ENCODE results near the gene MXI1. TPM values are rescaled to one million over a fixed set of nuclear protein-coding genes. Genes with fewer than 3 reads are reported as not detected.
A peak's percentile ranks its signal among the peaks of the same experiment; 100 is the strongest.

MXI1 gene
- total RNA-seq (2021) (25.8 and 25.9 TPM in 2 replicates), Bru-seq, nascent RNA (percentile 62 among the genes with signal in this experiment), BruChase-seq, experiment 1, labeled RNA remaining after a 2-hour chase (percentile 49 among the genes with signal in this experiment), BruChase-seq, experiment 2, labeled RNA remaining after a 6-hour chase (percentile 58 among the genes with signal in this experiment)
- long read RNA-seq, transcript MXI1-202 (6 exons, 3,470 nt) = minor isoform, 6 of 37 reads
- long read RNA-seq, transcript MXI1-201 (6 exons, 2,424 nt) = major isoform, 22 of 37 reads
- long read RNA-seq, partial matches to known transcripts = 1 of 37 reads
- long read RNA-seq, other reads (novel, unspliced or antisense) = 6 of 37 reads

- Histone ChIP-seq H3K4me1 (replicated peaks; ENCODE audit: insufficient read depth) (no peaks in the 10 kb centered on the region; the same call in 1 of the 2 replicates), H3K36me3 (ENCODE audit: low read depth) (no peaks in the 10 kb centered on the region), H3K4me3 (peak within 1 kb of the TSS; percentile 80), H3K4me2 (peak within 1 kb of the TSS; percentile 77), H3K27me3 (ENCODE audit: insufficient read depth, low read depth) (no peaks in the 10 kb centered on the region), H3K9me2 (ENCODE audit: insufficient read depth) (no peaks in the 10 kb centered on the region), H3K79me2 (ENCODE audit: low read depth) (no peaks in the 10 kb centered on the region), H2AFZ (peak within 1 kb of the TSS; percentile 89), H3F3A (ENCODE audit: insufficient read depth, low read depth) (no peaks in the 10 kb centered on the region), H3K9me3 (ENCODE audit: insufficient read depth, low read depth) (no peaks in the 10 kb centered on the region), H4K20me1 (ENCODE audit: insufficient read depth) (no peaks in the 10 kb centered on the region), H3K27ac (no peak within 1 kb of the TSS)
- CTCF ChIA-PET = interaction anchor here (0.6 to 0.9 kb wide), 3 partner anchors 19 to 51 kb away, joined by 3 to 7 read pairs (median 6); no protein-coding TSS in a partner anchor
- POLR2A ChIA-PET (ENCODE audit: unreplicated experiment) = interaction anchor here (0.6 kb wide), 2 partner anchors 74 to 198 kb away, joined by 3 to 8 read pairs; no protein-coding TSS in a partner anchor
- intact Hi-C loops (cut with micrococcal nuclease; ENCODE audit: unreplicated experiment) = loop anchor here (1.0 to 5.0 kb wide), 4 partner anchors 70 to 205 kb away; partner anchors contain the start of genes ADD3 and SMNDC1
- no TSS peak for BruUV-seq (replicated peaks)
- peak; percentile 59 to 63 for DNase-seq
- no peak for TF ChIP-seq CTCF (conservative IDR thresholded peaks at IDR 0.05)
Measured at GRCh38 chr10:110207011-110207804, at the start of gene MXI1. MXI1 (plus strand) TSS chr10:110207605; CDS start chr10:110207809, 204 bp downstream.

GRCh38 chr10:110158051-110159005 is 49.1 kb upstream of the MXI1 start:
- intact Hi-C loops (cut with micrococcal nuclease; ENCODE audit: unreplicated experiment) = no loop called here
- no peak for TF ChIP-seq CTCF (conservative IDR thresholded peaks at IDR 0.05)
- no peak for TF ChIP-seq EZH2 (IDR thresholded peaks at IDR 0.05; ENCODE audit: low read depth)
- Histone ChIP-seq H3K9me3 (ENCODE audit: insufficient read depth, low read depth) (no peaks in the 10 kb centered on the region), H3K36me3 (ENCODE audit: low read depth) (no peaks in the 10 kb centered on the region), H3K4me3 (no peak overlapping the region), H3K9me2 (ENCODE audit: insufficient read depth) (no peaks in the 10 kb centered on the region), H4K20me1 (ENCODE audit: insufficient read depth) (no peaks in the 10 kb centered on the region), H3K27ac (no peak overlapping the region), H3K4me2 (no peak overlapping the region), H2AFZ (no peak overlapping the region), H3K4me1 (replicated peaks; ENCODE audit: insufficient read depth) (no peaks in the 10 kb centered on the region), H3K27me3 (ENCODE audit: insufficient read depth, low read depth) (no peaks in the 10 kb centered on the region), H3K79me2 (ENCODE audit: low read depth) (no peaks in the 10 kb centered on the region), H3F3A (ENCODE audit: insufficient read depth, low read depth) (no peaks in the 10 kb centered on the region)
- ChIA-PET POLR2A (ENCODE audit: unreplicated experiment) (no interaction called here), CTCF (no interaction called here)
- no peak for DNase-seq
- no TSS peak for BruUV-seq (replicated peaks)

- no peaks in the 10 kb centered on the region for H3K9me3 ChIP-seq (ENCODE audit: insufficient read depth, low read depth)
- no peaks in the 10 kb centered on the region for H3K36me3 ChIP-seq (ENCODE audit: low read depth)
- BruUV-seq (replicated peaks) = no TSS peak
- no peak overlapping the region for H3K4me3 ChIP-seq
- H2AFZ ChIP-seq = no peak overlapping the region
- H3K27me3 ChIP-seq (ENCODE audit: insufficient read depth, low read depth) = no peaks in the 10 kb centered on the region
- H4K20me1 ChIP-seq (ENCODE audit: insufficient read depth) = no peaks in the 10 kb centered on the region
- no peaks in the 10 kb centered on the region for H3K4me1 ChIP-seq (replicated peaks; ENCODE audit: insufficient read depth)
- ChIA-PET CTCF (no interaction called here), POLR2A (ENCODE audit: unreplicated experiment) (interaction anchor here (0.6 kb wide), 1 partner anchor 48 kb away, joined by 20 read pairs; no protein-coding TSS in a partner anchor)
- H3F3A ChIP-seq (ENCODE audit: insufficient read depth, low read depth) = no peaks in the 10 kb centered on the region
- H3K79me2 ChIP-seq (ENCODE audit: low read depth) = no peaks in the 10 kb centered on the region
- TF ChIP-seq CTCF (conservative IDR thresholded peaks at IDR 0.05) = no peak
- intact Hi-C loops (cut with micrococcal nuclease; ENCODE audit: unreplicated experiment) = no loop called here
- H3K4me2 ChIP-seq = no peak overlapping the region
- no peak for DNase-seq
- H3K27ac ChIP-seq = no peak overlapping the region
- no peaks in the 10 kb centered on the region for H3K9me2 ChIP-seq (ENCODE audit: insufficient read depth)
Measured at GRCh38 chr10:110160081-110160480, 47.3 kb upstream of the MXI1 start.

Measured in PC-9 (cell line).